Neural progenitor cell (in vitro differentiated cells): ENCODE results near the gene PUSL1. TPM values are rescaled to one million over a fixed set of nuclear protein-coding genes. Genes with fewer than 3 reads are reported as not detected.

Source experiments
- DNase-seq: peaks from one replicate; pipeline ENCODE4 v3.0.0-alpha.2; 2016; ENCODE audit warnings: low spot score
- H2AFZ ChIP-seq: fragments of 200-600 bp; sonication (generic); replicated peaks from 2 replicates; pipeline ENCODE4 v1.6.1; 2016; ENCODE audit warnings: antibody characterized with exemption
- H3F3A ChIP-seq: fragments of 200-600 bp; sonication (generic); 2 replicates; pipeline ENCODE4 v1.6.1; 2016; ENCODE audit warnings: antibody characterized with exemption, low read depth
- H3K27ac ChIP-seq: fragments of 200-600 bp; sonication (generic); 2 replicates; pipeline ENCODE4 v1.5.1; 2016; ENCODE audit warnings: mild to moderate bottlenecking
- H3K27me3 ChIP-seq: fragments of 200-600 bp; sonication (generic); 2 replicates; pipeline ENCODE4 v1.6.1; 2016; ENCODE audit warnings: mild to moderate bottlenecking, moderate library complexity
- H3K36me3 ChIP-seq: fragments of 200-600 bp; sonication (generic); 2 replicates; pipeline ENCODE4 v1.5.1; 2016
- H3K4me1 ChIP-seq: fragments of 200-600 bp; sonication (generic); 2 replicates; pipeline ENCODE4 v1.6.1; 2016; ENCODE audit warnings: mixed run types
- H3K4me2 ChIP-seq: fragments of 200-600 bp; sonication (generic); 2 replicates; pipeline ENCODE4 v1.6.1; 2016
- H3K4me3 ChIP-seq: fragments of 200-600 bp; sonication (generic); 2 replicates; pipeline ENCODE4 v1.5.1; 2016
- H3K79me2 ChIP-seq: fragments of 200-600 bp; sonication (generic); 2 replicates; pipeline ENCODE4 v1.6.1; 2016; ENCODE audit warnings: low read depth
- H3K9ac ChIP-seq: fragments of 200-600 bp; sonication (generic); 2 replicates; pipeline ENCODE4 v1.6.1; 2016
- H3K9me3 ChIP-seq: fragments of 200-600 bp; sonication (generic); 2 replicates; pipeline ENCODE4 v1.5.1; 2016; ENCODE audit warnings: low read depth
- H4K20me1 ChIP-seq: fragments of 200-600 bp; sonication (generic); 2 replicates; pipeline ENCODE4 v1.6.1; 2016; ENCODE audit warnings: low read depth
- H3K27ac Mint-ChIP-seq: 3 replicates; pipeline ENCODE4 v1.8.0; 2021; ENCODE audit warnings: mixed read lengths
- H3K27me3 Mint-ChIP-seq: 2 replicates; pipeline ENCODE4 v1.8.0; 2022; ENCODE audit warnings: low read depth, mild to moderate bottlenecking, inconsistent platforms, moderate library complexity, mixed read lengths; ENCODE audit not compliant: insufficient read depth
- H3K36me3 Mint-ChIP-seq: 3 replicates; pipeline ENCODE4 v1.8.0; 2021; ENCODE audit warnings: mixed read lengths
- H3K4me1 Mint-ChIP-seq: 3 replicates; pipeline ENCODE4 v1.8.0; 2021; ENCODE audit warnings: mixed read lengths
- H3K4me3 Mint-ChIP-seq: 3 replicates; pipeline ENCODE4 v1.8.0; 2021; ENCODE audit warnings: mild to moderate bottlenecking, moderate library complexity, mixed read lengths
- H3K9me3 Mint-ChIP-seq: 3 replicates; pipeline ENCODE4 v1.8.0; 2020; ENCODE audit warnings: mixed read lengths
- CTCF ChIP-seq: fragments of 200-600 bp; sonication (generic); IDR thresholded peaks from 2 replicates; pipeline ENCODE4 v1.5.1; 2017; ENCODE audit warnings: antibody characterized with exemption, mild to moderate bottlenecking
- EZH2 ChIP-seq: fragments of 200-600 bp; sonication (generic); IDR thresholded peaks from 2 replicates; pipeline ENCODE4 v1.6.1; 2017; ENCODE audit warnings: antibody characterized with exemption, mild to moderate bottlenecking, moderate library complexity
- EZH2phosphoT487 ChIP-seq: fragments of 200-600 bp; sonication (generic); IDR thresholded peaks from 2 replicates; pipeline ENCODE4 v1.6.1; 2017; ENCODE audit warnings: antibody characterized with exemption
- total RNA-seq: library from RNA; depleted of rRNA; stranded (reverse); fragments of >200 nt; gene quantifications from 2 replicates; pipeline ENCODE4 v1.2.3, GENCODE V29; 2015; ENCODE audit warnings: low replicate concordance

PUSL1 gene
- total RNA-seq, 1 donor from 2014 or later: 3.7 TPM

GRCh38 chr1:1322952-1323351, 14.6 kb downstream of the PUSL1 start:
- no peak overlapping the region for H3K9ac ChIP-seq
- H3K27ac ChIP-seq: no peak overlapping the region
- peak overlapping the region; percentile 91 for H3K4me3 Mint-ChIP-seq
- H3F3A ChIP-seq: no peaks in the 10 kb centered on the region
- H3K27me3 Mint-ChIP-seq: peaks cover 13% of the 10 kb centered on the region
- no peak for TF ChIP-seq CTCF
- TF ChIP-seq EZH2: no peak
- no peak for TF ChIP-seq EZH2phosphoT487
- no peaks in the 10 kb centered on the region for H3K36me3 ChIP-seq
- no peaks in the 10 kb centered on the region for H3K9me3 ChIP-seq
- H3K79me2 ChIP-seq: peaks cover 71% of the 10 kb centered on the region
- H3K9me3 Mint-ChIP-seq: no peaks in the 10 kb centered on the region
- H3K36me3 Mint-ChIP-seq: peaks cover 7% of the 10 kb centered on the region
- H3K4me3 ChIP-seq: no peak overlapping the region
- H3K4me1 ChIP-seq: peaks cover 4% of the 10 kb centered on the region
- peaks cover 64% of the 10 kb centered on the region for H4K20me1 ChIP-seq
- no peak overlapping the region for H3K4me2 ChIP-seq
- no peak overlapping the region for H2AFZ ChIP-seq
- no peaks in the 10 kb centered on the region for H3K27me3 ChIP-seq
- no peak overlapping the region for H3K27ac Mint-ChIP-seq
- DNase-seq: no peak
- H3K4me1 Mint-ChIP-seq: peaks cover 11% of the 10 kb centered on the region

- peak overlapping the region; percentile 90 for H3K4me3 ChIP-seq
- H3K9ac ChIP-seq: peak overlapping the region; percentile 90
- TF ChIP-seq EZH2phosphoT487 (no peak), EZH2 (no peak), CTCF (no peak)
- H2AFZ ChIP-seq: peak overlapping the region; percentile 22
- H3K36me3 ChIP-seq: no peaks in the 10 kb centered on the region
- peak overlapping the region; percentile 99 for H3K4me2 ChIP-seq
- DNase-seq: no peak
- Mint-ChIP-seq H3K36me3 (peaks cover 6% of the 10 kb centered on the region), H3K4me1 (peaks cover 11% of the 10 kb centered on the region), H3K4me3 (peak overlapping the region; percentile 88), H3K9me3 (no peaks in the 10 kb centered on the region), H3K27me3 (peaks cover 10% of the 10 kb centered on the region), H3K27ac (no peak overlapping the region)
- H3K4me1 ChIP-seq: peaks cover 4% of the 10 kb centered on the region
- H4K20me1 ChIP-seq: peaks cover 59% of the 10 kb centered on the region
- H3K9me3 ChIP-seq: no peaks in the 10 kb centered on the region
- no peaks in the 10 kb centered on the region for H3F3A ChIP-seq
- no peak overlapping the region for H3K27ac ChIP-seq
- H3K27me3 ChIP-seq: no peaks in the 10 kb centered on the region
- peaks cover 61% of the 10 kb centered on the region for H3K79me2 ChIP-seq
These were observed 15.7 kb downstream of the PUSL1 start for GRCh38 chr1:1324084-1324523.

- Histone ChIP-seq H4K20me1 (peaks cover 59% of the 10 kb centered on the region), H3F3A (peaks cover 4% of the 10 kb centered on the region), H3K9ac (peak within 1 kb of the TSS; percentile 93), H3K4me2 (peak within 1 kb of the TSS; percentile 99), H3K4me1 (peaks cover 4% of the 10 kb centered on the region), H3K27me3 (no peaks in the 10 kb centered on the region), H3K79me2 (peaks cover 56% of the 10 kb centered on the region), H3K27ac (no peak within 1 kb of the TSS), H3K4me3 (peak within 1 kb of the TSS; percentile 90), H3K9me3 (no peaks in the 10 kb centered on the region), H3K36me3 (no peaks in the 10 kb centered on the region), H2AFZ (peak within 1 kb of the TSS; percentile 83)
- H3K4me3 Mint-ChIP-seq: peak within 1 kb of the TSS; percentile 91
- TF ChIP-seq EZH2 (no peak), EZH2phosphoT487 (no peak), CTCF (no peak)
- H3K9me3 Mint-ChIP-seq: no peaks in the 10 kb centered on the region
- H3K4me1 Mint-ChIP-seq: peaks cover 11% of the 10 kb centered on the region
- peaks cover 4% of the 10 kb centered on the region for H3K36me3 Mint-ChIP-seq
- peak; percentile 97 for DNase-seq
- H3K27ac Mint-ChIP-seq: peak within 1 kb of the TSS; percentile 7
- H3K27me3 Mint-ChIP-seq: peaks cover 10% of the 10 kb centered on the region
These were observed 16.3 kb downstream of the PUSL1 start, which contains the start of the genes CPTP and INTS11 for GRCh38 chr1:1324524-1325287. Gene CPTP, plus strand, starts transcription at chr1:1324802. Its CDS starts 2,109 bp downstream, at chr1:1326911. Gene INTS11, minus strand, starts transcription at chr1:1324660. Its CDS starts 52 bp downstream, at chr1:1324608.
